ENCODE results near the gene ART1. TPM values are rescaled to one million over a fixed set of nuclear protein-coding genes. Genes with fewer than 3 reads are reported as not detected.

ART1 gene
- total and polyA plus RNA-seq, 2 experiments from 2014 or later: 0.30 TPM; not detected in 1

DNA sequence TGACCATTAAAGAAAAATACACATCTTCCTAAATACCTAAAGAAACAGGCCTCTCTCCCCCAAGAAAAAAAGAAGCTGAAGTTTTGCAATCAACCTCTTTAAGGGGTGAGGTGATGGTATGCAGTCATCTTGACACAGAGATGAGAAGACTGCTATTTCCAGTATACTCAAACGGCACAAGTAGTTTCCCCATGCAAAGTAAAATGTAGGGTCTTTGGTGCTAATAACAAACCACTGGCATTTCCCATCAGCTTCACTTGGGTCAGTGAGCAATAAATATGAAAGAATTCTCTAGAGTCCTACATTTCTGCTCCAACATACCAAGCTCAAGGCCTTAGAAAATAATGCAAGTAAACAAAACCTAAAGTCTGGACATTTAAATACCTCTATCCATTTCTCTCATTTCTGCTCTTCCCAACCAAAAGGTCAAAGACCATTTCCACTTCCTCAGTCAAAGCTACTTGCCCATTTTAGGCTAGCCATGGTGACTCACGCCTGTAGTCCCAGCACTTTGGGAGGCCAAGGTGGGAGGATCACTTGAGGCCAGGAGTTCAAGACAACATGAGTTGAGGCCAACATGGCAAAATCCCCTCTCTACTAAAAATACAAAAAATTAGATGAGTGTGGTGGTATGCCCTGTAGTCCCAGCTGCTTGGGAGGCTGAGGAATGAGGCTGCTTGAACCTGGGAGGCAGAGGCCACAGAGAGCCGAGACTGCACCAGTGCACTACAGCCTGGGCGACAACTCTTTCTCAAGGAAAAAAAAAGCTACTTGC is 65.7 kb downstream of the ART1 start:
- TF ChIP-seq, protein P1, sequence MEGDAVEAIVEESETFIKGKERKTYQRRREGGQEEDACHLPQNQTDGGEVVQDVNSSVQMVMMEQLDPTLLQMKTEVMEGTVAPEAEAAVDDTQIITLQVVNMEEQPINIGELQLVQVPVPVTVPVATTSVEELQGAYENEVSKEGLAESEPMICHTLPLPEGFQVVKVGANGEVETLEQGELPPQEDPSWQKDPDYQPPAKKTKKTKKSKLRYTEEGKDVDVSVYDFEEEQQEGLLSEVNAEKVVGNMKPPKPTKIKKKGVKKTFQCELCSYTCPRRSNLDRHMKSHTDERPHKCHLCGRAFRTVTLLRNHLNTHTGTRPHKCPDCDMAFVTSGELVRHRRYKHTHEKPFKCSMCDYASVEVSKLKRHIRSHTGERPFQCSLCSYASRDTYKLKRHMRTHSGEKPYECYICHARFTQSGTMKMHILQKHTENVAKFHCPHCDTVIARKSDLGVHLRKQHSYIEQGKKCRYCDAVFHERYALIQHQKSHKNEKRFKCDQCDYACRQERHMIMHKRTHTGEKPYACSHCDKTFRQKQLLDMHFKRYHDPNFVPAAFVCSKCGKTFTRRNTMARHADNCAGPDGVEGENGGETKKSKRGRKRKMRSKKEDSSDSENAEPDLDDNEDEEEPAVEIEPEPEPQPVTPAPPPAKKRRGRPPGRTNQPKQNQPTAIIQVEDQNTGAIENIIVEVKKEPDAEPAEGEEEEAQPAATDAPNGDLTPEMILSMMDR (IDR thresholded peaks at IDR 0.05; ENCODE audit: low read depth, low read length): no peak
- H3K4me3 ChIP-seq: no peak overlapping the region
- H3K27ac ChIP-seq: no peak overlapping the region
- no peaks in the 10 kb centered on the region for H3K9me3 ChIP-seq (ENCODE audit: low read depth)
- H3K27me3 ChIP-seq: no peaks in the 10 kb centered on the region
- DNase-seq (ENCODE audit: low read depth in 1 of 2, low spot score in 1 of 2): peak in 1 of 2 donors; percentile 35
- H3K36me3 ChIP-seq: peaks cover 42% of the 10 kb centered on the region
- no peaks in the 10 kb centered on the region for H3K4me1 ChIP-seq (ENCODE audit: low read depth)

GRCh38 chr11:3712274-3712673 is 67.3 kb downstream of the ART1 start:
- Histone ChIP-seq H3K27ac (no peak overlapping the region), H3K4me1 (ENCODE audit: low read depth) (no peaks in the 10 kb centered on the region), H3K36me3 (peaks cover 49% of the 10 kb centered on the region), H3K27me3 (no peaks in the 10 kb centered on the region), H3K9me3 (ENCODE audit: low read depth) (no peaks in the 10 kb centered on the region), H3K4me3 (no peak overlapping the region)
- TF ChIP-seq, protein P1 (IDR thresholded peaks at IDR 0.05; ENCODE audit: low read depth, low read length): no peak
- DNase-seq (ENCODE audit: low read depth in 1 of 2, low spot score in 1 of 2): no peak

Other genes starting within 250 kb of the ART1 start
- 44.9 and 49.9 TPM in 2 replicates for gene ART5, start 3.1 kb upstream of the ART1 start, total RNA-seq
- 58.7 and 75.7 TPM in 2 replicates for gene ART5, start 3.1 kb upstream of the ART1 start, polyA plus RNA-seq
- gene CHRNA10, start 26.3 kb downstream of the ART1 start, total RNA-seq: 1.1 and 1.4 TPM in 2 replicates
- not detected in 2 replicates for gene CHRNA10, start 26.3 kb downstream of the ART1 start, polyA plus RNA-seq
- gene NUP98, start 152.4 kb downstream of the ART1 start, total RNA-seq: 110 and 142 TPM in 2 replicates
- gene NUP98, start 152.4 kb downstream of the ART1 start, polyA plus RNA-seq: 20.4 and 27.4 TPM in 2 replicates
- gene PGAP2, start 163.4 kb downstream of the ART1 start, total RNA-seq: 13.0 and 18.2 TPM in 2 replicates
- 24.9 and 26.7 TPM in 2 replicates for gene PGAP2, start 163.4 kb downstream of the ART1 start, polyA plus RNA-seq
- gene RHOG, start 195.8 kb downstream of the ART1 start, total RNA-seq: 31.4 and 39.1 TPM in 2 replicates
- gene RHOG, start 195.8 kb downstream of the ART1 start, polyA plus RNA-seq: 29.2 and 30.1 TPM in 2 replicates
- gene STIM1, start 210.5 kb downstream of the ART1 start, total RNA-seq: 23.1 and 60.0 TPM in 2 replicates
- gene STIM1, start 210.5 kb downstream of the ART1 start, polyA plus RNA-seq: 16.1 and 33.1 TPM in 2 replicates

All from cardiac muscle cell (in vitro differentiated cells and primary cell).